Fibroblast of pulmonary artery (primary cell): ENCODE results near the gene TSFM.
A peak's percentile ranks its signal among the peaks of the same experiment; 100 is the strongest.

Source experiments
- DNase-seq: peaks from one replicate; pipeline ENCODE4 v3.0.0-alpha.2; 2010; ENCODE audit warnings: low read depth
- H3K4me3 ChIP-seq: replicated peaks from 2 replicates; pipeline ENCODE4 v1.5.1; 2011; ENCODE audit warnings: low read depth, mild to moderate bottlenecking, control low read depth, low read length, moderate library complexity
- CTCF ChIP-seq: IDR thresholded peaks from 2 replicates; pipeline ENCODE4 v1.5.1; 2011; ENCODE audit warnings: mild to moderate bottlenecking, control low read depth, low read length, inconsistent platforms; ENCODE audit errors: missing control alignments

The TSFM gene

GRCh38 chr12:57797933-57798332 lies 15.3 kb downstream of the TSFM start:
- TF ChIP-seq CTCF: no peak
- no peak overlapping the region for H3K4me3 ChIP-seq
- DNase-seq: no peak

- no peak for DNase-seq
- TF ChIP-seq CTCF: no peak
- no peak overlapping the region for H3K4me3 ChIP-seq
Observed at GRCh38 chr12:57800965-57801364, 18.4 kb downstream of the TSFM start.

- TF ChIP-seq CTCF: no peak
- H3K4me3 ChIP-seq: no peak overlapping the region
- no peak for DNase-seq
Observed at GRCh38 chr12:57802607-57803006, 20.0 kb downstream of the TSFM start.

- peak; percentile 85 for TF ChIP-seq CTCF
- no peak overlapping the region for H3K4me3 ChIP-seq
- peak; percentile 69 for DNase-seq
Observed at GRCh38 chr12:57803319-57803893, 20.8 kb downstream of the TSFM start.

- no peak overlapping the region for H3K4me3 ChIP-seq
- no peak for TF ChIP-seq CTCF
- DNase-seq: no peak
Observed at GRCh38 chr12:57806677-57807076, 24.1 kb downstream of the TSFM start.

- no peak for DNase-seq
- no peak for TF ChIP-seq CTCF
- H3K4me3 ChIP-seq: no peak overlapping the region
Observed at GRCh38 chr12:57807285-57807684, 24.7 kb downstream of the TSFM start.

- DNase-seq: no peak
- H3K4me3 ChIP-seq: no peak overlapping the region
- TF ChIP-seq CTCF: no peak
Observed at GRCh38 chr12:57808351-57808750, 25.8 kb downstream of the TSFM start.
